Vagina (tissue), 2 donors: ENCODE results near the gene HOXC11. TPM values are rescaled to one million over a fixed set of nuclear protein-coding genes. Genes with fewer than 3 reads are reported as not detected.
A peak's percentile ranks its signal among the peaks of the same experiment; 100 is the strongest.

ENCODE experiments used
- DNase-seq, 2 donors: peaks; one replicate each; pipeline ENCODE4 v3.0.0-alpha.2; 2017; ENCODE audit errors: extremely low spot score in 2 of 2
- H3K27ac ChIP-seq: fragments of 200-600 bp; sonication (generic); one replicate; pipeline ENCODE4 v1.5.1; 2019
- H3K27me3 ChIP-seq: fragments of 200-600 bp; sonication (generic); one replicate; pipeline ENCODE4 v1.5.1; 2019
- H3K36me3 ChIP-seq, 2 donors: fragments of 200-600 bp; sonication (generic); one replicate each; pipeline ENCODE4 v1.5.1; 2017 to 2019
- H3K4me1 ChIP-seq: fragments of 200-600 bp; sonication (generic); one replicate; pipeline ENCODE4 v1.5.1; 2019
- H3K4me3 ChIP-seq, 2 donors: fragments of 200-600 bp; sonication (generic); 1 replicate in 1 of 2; 2 replicates in 1 of 2; pipeline ENCODE4 v1.5.1; 2016 to 2019
- H3K9me3 ChIP-seq: fragments of 200-600 bp; sonication (generic); one replicate; pipeline ENCODE4 v1.5.1; 2019
- CTCF ChIP-seq, 3 experiments: fragments of 450-650 bp in 2 of 3; fragments of 200-600 bp in 1 of 3; sonication (generic) in 1 of 3; IDR thresholded peaks; one replicate each; pipeline ENCODE4 v1.5.1; 2017 to 2019; ENCODE audit warnings: antibody characterized with exemption in 3 of 3, mild to moderate bottlenecking in 2 of 3, moderate library complexity in 2 of 3
- POLR2A ChIP-seq, 2 donors: fragments of 450-650 bp; IDR thresholded peaks; one replicate each; pipeline ENCODE4 v1.6.1; 2017; ENCODE audit warnings: antibody characterized with exemption in 2 of 2, mild to moderate bottlenecking in 2 of 2, moderate library complexity in 2 of 2
- POLR2AphosphoS5 ChIP-seq, 2 donors: sonication (generic); formaldehyde crosslinking; IDR thresholded peaks; one replicate each; pipeline ENCODE4 v1.9.0; 2017; ENCODE audit warnings: antibody characterized with exemption in 2 of 2, mild to moderate bottlenecking in 2 of 2, low read depth in 1 of 2; ENCODE audit not compliant: insufficient read depth in 1 of 2
- intact Hi-C: fragments of 100-400 bp; cut with DNase I; formaldehyde crosslinking; loops from one replicate; pipeline ENCODE4 v1.15.1; 2023
- microRNA counts, 2 donors: library from miRNA; unstranded; fragments of <30 nt; microRNA quantifications; one replicate each; lab custom pipeline; 2016 to 2017
- microRNA-seq: library from miRNA; unstranded; fragments of <30 nt; microRNA quantifications from one replicate; pipeline ENCODE4, GENCODE V29; 2017; ENCODE audit warnings: borderline number of aligned reads, borderline replicate concordance
- small RNA-seq: library from RNA; depleted of rRNA; stranded (forward); fragments of <200 nt; gene quantifications from one replicate; pipeline ENCODE3, GENCODE V24; 2016
- total RNA-seq: library from RNA; depleted of rRNA; stranded (reverse); fragments of >200 nt; gene quantifications from one replicate; pipeline ENCODE4 v1.2.3, GENCODE V29; 2016

HOXC11 gene
- total RNA-seq, 1 donor from 2014 or later, result not detected

GRCh38 chr12:54024581-54025305, 51.8 kb downstream of the HOXC11 start:
- TF ChIP-seq CTCF (IDR thresholded peaks at IDR 0.05), result no peak
- H3K27me3 ChIP-seq, result peaks cover 21% of the 10 kb centered on the region
- no peak overlapping the region for H3K27ac ChIP-seq
- intact Hi-C loops, result no loop called here
- H3K4me3 ChIP-seq, result no peak overlapping the region
- H3K9me3 ChIP-seq, result no peaks in the 10 kb centered on the region
- peaks cover 6% of the 10 kb centered on the region for H3K4me1 ChIP-seq
- DNase-seq, result no peak
- H3K36me3 ChIP-seq, result no peaks in the 10 kb centered on the region

- DNase-seq, result no peak
- no peak overlapping the region for H3K4me3 ChIP-seq
- no peaks in the 10 kb centered on the region for H3K9me3 ChIP-seq
- no peaks in the 10 kb centered on the region for H3K36me3 ChIP-seq
- peaks cover 11% of the 10 kb centered on the region for H3K4me1 ChIP-seq
- TF ChIP-seq POLR2AphosphoS5 (IDR thresholded peaks at IDR 0.05; ENCODE audit: insufficient read depth in 1 of 2, low read depth in 1 of 2) (no peak), CTCF (IDR thresholded peaks at IDR 0.05) (no peak), POLR2A (IDR thresholded peaks at IDR 0.05) (no peak)
- no peak overlapping the region for H3K27ac ChIP-seq
- H3K27me3 ChIP-seq, result peaks cover 21% of the 10 kb centered on the region
- intact Hi-C loops, result no loop called here
These were observed 52.8 kb downstream of the HOXC11 start for GRCh38 chr12:54025499-54026405.

GRCh38 chr12:54026640-54027441, 53.9 kb downstream of the HOXC11 start:
- Histone ChIP-seq H3K27ac (no peak overlapping the region), H3K4me1 (peaks cover 16% of the 10 kb centered on the region), H3K36me3 (no peaks in the 10 kb centered on the region), H3K27me3 (peaks cover 13% of the 10 kb centered on the region), H3K9me3 (no peaks in the 10 kb centered on the region), H3K4me3 (no peak overlapping the region)
- intact Hi-C loops, result no loop called here
- no peak for TF ChIP-seq POLR2AphosphoS5 (IDR thresholded peaks at IDR 0.05; ENCODE audit: insufficient read depth in 1 of 2, low read depth in 1 of 2)
- no peak for TF ChIP-seq CTCF (IDR thresholded peaks at IDR 0.05)
- no peak for TF ChIP-seq POLR2A (IDR thresholded peaks at IDR 0.05)
- no peak for DNase-seq

MicroRNAs within 50 kb of the gene (microRNA counts, 767-probe panel; counts per million panel counts)
- microRNA hsa-miR-196a-5p (lab: Ali Mortazavi, UCI), result 3,000 to 3,241 counts per million in 2 donors

Small RNAs within 50 kb of the gene (microRNA-seq; reads per million reads assigned to microRNA genes)
- 337 reads per million, percentile 66 among the genes with 10 or more reads in this experiment for gene MIR196A2

Small RNAs within 50 kb of the gene (small RNA-seq; reads per million reads assigned to genes)
- not detected for gene AC012531.3
- not detected for gene AC012531.4
- 5.0 reads per million, percentile 87 among the genes with 10 or more reads in this experiment for gene MIR196A2
- not detected for gene RF01905
- not detected for gene RF01906

Other genes with a start within 250 kb of the HOXC11 start
- 131 TPM for gene CALCOCO1, start 245.7 kb upstream of the HOXC11 start, total RNA-seq
- gene CISTR, start 221.1 kb upstream of the HOXC11 start, total RNA-seq, result not detected
- not detected for gene HOXC13, start 34.3 kb upstream of the HOXC11 start, total RNA-seq
- not detected for gene HOXC12, start 18.2 kb upstream of the HOXC11 start, total RNA-seq
- gene HOTAIR, start 1.8 kb downstream of the HOXC11 start, total RNA-seq, result not detected
- gene HOXC10, start 12.0 kb downstream of the HOXC11 start, total RNA-seq, result not detected
- not detected for gene HOXC9, start 27.0 kb downstream of the HOXC11 start, total RNA-seq
- gene HOXC8, start 35.9 kb downstream of the HOXC11 start, total RNA-seq, result not detected
- not detected for gene HOXC6, start 55.3 kb downstream of the HOXC11 start, total RNA-seq
- not detected for gene HOXC5, start 59.9 kb downstream of the HOXC11 start, total RNA-seq
- gene HOXC4, start 80.7 kb downstream of the HOXC11 start, total RNA-seq, result 1.2 TPM
- 16.5 TPM for gene SMUG1, start 215.9 kb downstream of the HOXC11 start, total RNA-seq